ENCODE data around the gene LDLRAD2. TPM values are rescaled to one million over a fixed set of nuclear protein-coding genes. Genes with fewer than 3 reads are reported as not detected.

Gene LDLRAD2
- total and polyA plus RNA-seq, 2 donors (not counting 1 experiment from before 2014, with no cell fraction given), result not detected

DNA sequence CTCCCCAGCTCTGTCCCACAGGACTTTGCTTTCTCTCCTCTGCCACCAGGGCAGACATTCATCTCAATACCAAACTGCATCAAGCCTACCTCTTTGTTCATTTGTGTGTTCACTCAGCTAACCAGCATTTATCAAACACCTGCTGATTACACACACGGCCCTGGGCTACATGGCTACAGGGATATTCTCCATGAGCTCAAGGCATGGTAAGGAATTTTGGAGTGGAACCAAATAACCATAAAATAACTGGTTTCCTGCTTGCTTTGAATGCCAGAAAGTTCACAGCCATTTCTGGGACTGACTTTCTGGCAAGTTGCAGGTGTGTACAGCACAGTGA, 54.6 kb downstream of the LDLRAD2 start:
- Histone ChIP-seq H2AFZ (ENCODE audit: low read length) (no peak overlapping the region), H4K20me1 (ENCODE audit: control insufficient read depth, extremely low read depth, insufficient read depth, low read length) (no peaks in the 10 kb centered on the region), H3K9ac (ENCODE audit: insufficient read depth, low read length) (no peak overlapping the region), H3K4me2 (ENCODE audit: extremely low read depth, insufficient read depth, low read length) (no peak overlapping the region), H3K4me1 (ENCODE audit: control insufficient read depth, extremely low read depth, insufficient read depth, low read length) (peaks cover 16% of the 10 kb centered on the region), H3K36me3 (ENCODE audit: control insufficient read depth, insufficient read depth, low read length) (peaks cover 32% of the 10 kb centered on the region), H3K9me3 (ENCODE audit: control insufficient read depth, insufficient read depth, low read depth, low read length) (no peaks in the 10 kb centered on the region), H3K79me2 (ENCODE audit: control insufficient read depth, insufficient read depth, low read length) (no peaks in the 10 kb centered on the region), H3K4me3 (replicated peaks in 1 of 4; ENCODE audit: control extremely low read depth in 1 of 4, insufficient read depth in 1 of 4, low read depth in 3 of 4, low read length in 4 of 4) (no peak overlapping the region), H3K27ac (ENCODE audit: insufficient read depth, low read length) (no peak overlapping the region), H3K27me3 (ENCODE audit: control insufficient read depth, insufficient read depth, low read length) (no peaks in the 10 kb centered on the region)
- TF ChIP-seq, protein P1, sequence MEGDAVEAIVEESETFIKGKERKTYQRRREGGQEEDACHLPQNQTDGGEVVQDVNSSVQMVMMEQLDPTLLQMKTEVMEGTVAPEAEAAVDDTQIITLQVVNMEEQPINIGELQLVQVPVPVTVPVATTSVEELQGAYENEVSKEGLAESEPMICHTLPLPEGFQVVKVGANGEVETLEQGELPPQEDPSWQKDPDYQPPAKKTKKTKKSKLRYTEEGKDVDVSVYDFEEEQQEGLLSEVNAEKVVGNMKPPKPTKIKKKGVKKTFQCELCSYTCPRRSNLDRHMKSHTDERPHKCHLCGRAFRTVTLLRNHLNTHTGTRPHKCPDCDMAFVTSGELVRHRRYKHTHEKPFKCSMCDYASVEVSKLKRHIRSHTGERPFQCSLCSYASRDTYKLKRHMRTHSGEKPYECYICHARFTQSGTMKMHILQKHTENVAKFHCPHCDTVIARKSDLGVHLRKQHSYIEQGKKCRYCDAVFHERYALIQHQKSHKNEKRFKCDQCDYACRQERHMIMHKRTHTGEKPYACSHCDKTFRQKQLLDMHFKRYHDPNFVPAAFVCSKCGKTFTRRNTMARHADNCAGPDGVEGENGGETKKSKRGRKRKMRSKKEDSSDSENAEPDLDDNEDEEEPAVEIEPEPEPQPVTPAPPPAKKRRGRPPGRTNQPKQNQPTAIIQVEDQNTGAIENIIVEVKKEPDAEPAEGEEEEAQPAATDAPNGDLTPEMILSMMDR (conservative IDR thresholded peaks at IDR 0.05 in 1 of 2, IDR thresholded peaks at IDR 0.05 in 1 of 2; ENCODE audit: low read depth in 1 of 2, low read length in 2 of 2), result no peak
- no peak for TF ChIP-seq EZH2 (IDR thresholded peaks at IDR 0.05; ENCODE audit: low read length, missing control alignments)
- no peak for DNase-seq (ENCODE audit: low read depth in 2 of 2)

DNA sequence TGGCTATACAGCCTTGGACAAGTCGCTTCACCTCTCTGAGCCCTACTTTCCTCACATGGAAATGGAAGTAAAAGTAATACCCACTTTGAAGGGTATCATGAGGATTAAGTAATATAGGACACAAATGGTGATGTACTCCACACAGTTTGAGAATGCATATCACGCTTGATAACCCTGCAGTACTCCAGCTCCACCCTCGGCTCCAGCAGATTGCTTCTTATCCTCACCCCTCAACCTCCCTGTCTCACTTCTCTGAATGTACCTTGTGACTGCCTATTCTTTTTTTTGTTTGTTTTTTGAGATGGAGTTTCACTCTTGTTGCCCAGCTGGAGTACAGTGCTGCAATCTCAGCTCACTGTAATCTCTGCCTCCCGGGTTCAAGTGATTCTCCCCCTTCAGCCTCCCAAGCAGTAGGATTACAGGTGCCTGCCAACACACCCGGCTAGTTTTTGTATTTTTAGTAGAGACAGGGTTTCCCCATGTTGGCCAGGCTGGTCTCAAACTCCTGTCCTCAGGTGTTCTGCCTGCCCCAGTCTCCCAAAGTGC, 55.5 kb downstream of the LDLRAD2 start:
- TF ChIP-seq EZH2 (IDR thresholded peaks at IDR 0.05; ENCODE audit: low read length, missing control alignments), result no peak
- TF ChIP-seq, protein P1 (conservative IDR thresholded peaks at IDR 0.05 in 1 of 2, IDR thresholded peaks at IDR 0.05 in 1 of 2; ENCODE audit: low read depth in 1 of 2, low read length in 2 of 2), result no peak
- peaks cover 35% of the 10 kb centered on the region for H3K36me3 ChIP-seq (ENCODE audit: control insufficient read depth, insufficient read depth, low read length)
- H3K4me3 ChIP-seq (replicated peaks in 1 of 4; ENCODE audit: control extremely low read depth in 1 of 4, insufficient read depth in 1 of 4, low read depth in 3 of 4, low read length in 4 of 4), result no peak overlapping the region
- no peaks in the 10 kb centered on the region for H3K9me3 ChIP-seq (ENCODE audit: control insufficient read depth, insufficient read depth, low read depth, low read length)
- H3K4me2 ChIP-seq (ENCODE audit: extremely low read depth, insufficient read depth, low read length), result no peak overlapping the region
- no peak overlapping the region for H3K9ac ChIP-seq (ENCODE audit: insufficient read depth, low read length)
- no peak overlapping the region for H2AFZ ChIP-seq (ENCODE audit: low read length)
- peaks cover 12% of the 10 kb centered on the region for H3K4me1 ChIP-seq (ENCODE audit: control insufficient read depth, extremely low read depth, insufficient read depth, low read length)
- no peaks in the 10 kb centered on the region for H3K79me2 ChIP-seq (ENCODE audit: control insufficient read depth, insufficient read depth, low read length)
- H3K27ac ChIP-seq (ENCODE audit: insufficient read depth, low read length), result no peak overlapping the region
- H4K20me1 ChIP-seq (ENCODE audit: control insufficient read depth, extremely low read depth, insufficient read depth, low read length), result no peaks in the 10 kb centered on the region
- no peak for DNase-seq (ENCODE audit: low read depth in 2 of 2)
- H3K27me3 ChIP-seq (ENCODE audit: control insufficient read depth, insufficient read depth, low read length), result no peaks in the 10 kb centered on the region

DNA sequence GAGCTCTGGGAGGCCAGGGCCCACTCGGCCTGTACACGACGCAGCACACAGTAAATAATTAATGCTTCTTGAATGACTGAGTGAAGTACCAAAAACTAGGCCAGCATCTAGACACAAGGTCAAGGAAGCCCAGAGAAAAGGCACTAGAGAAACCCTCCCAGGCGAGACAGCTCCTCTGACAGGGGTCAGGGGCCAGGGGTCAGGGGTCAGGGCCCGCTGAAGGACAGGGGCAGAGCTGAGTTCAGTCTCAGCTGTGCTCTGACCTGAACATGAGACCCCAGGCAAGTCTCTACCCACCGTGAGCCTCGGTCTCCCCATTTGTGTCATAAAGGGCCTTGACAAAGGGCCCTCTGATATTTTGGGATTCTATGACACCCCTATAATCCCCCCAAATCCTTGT, 56.4 kb downstream of the LDLRAD2 start:
- H3K4me1 ChIP-seq (ENCODE audit: control insufficient read depth, extremely low read depth, insufficient read depth, low read length), result peaks cover 11% of the 10 kb centered on the region

More for the DNA sequence above, 56.4 kb downstream of the LDLRAD2 start:
- H3K9me3 ChIP-seq (ENCODE audit: control insufficient read depth, insufficient read depth, low read depth, low read length), result no peaks in the 10 kb centered on the region
- H3K9ac ChIP-seq (ENCODE audit: insufficient read depth, low read length), result no peak overlapping the region
- H3K4me2 ChIP-seq (ENCODE audit: extremely low read depth, insufficient read depth, low read length), result no peak overlapping the region
- H3K4me3 ChIP-seq (replicated peaks in 1 of 4; ENCODE audit: control extremely low read depth in 1 of 4, insufficient read depth in 1 of 4, low read depth in 3 of 4, low read length in 4 of 4), result no peak overlapping the region
- H3K79me2 ChIP-seq (ENCODE audit: control insufficient read depth, insufficient read depth, low read length), result no peaks in the 10 kb centered on the region
- TF ChIP-seq EZH2 (IDR thresholded peaks at IDR 0.05; ENCODE audit: low read length, missing control alignments), result no peak
- TF ChIP-seq, protein P1 (conservative IDR thresholded peaks at IDR 0.05 in 1 of 2, IDR thresholded peaks at IDR 0.05 in 1 of 2; ENCODE audit: low read depth in 1 of 2, low read length in 2 of 2), result no peak
- no peak overlapping the region for H3K27ac ChIP-seq (ENCODE audit: insufficient read depth, low read length)
- peaks cover 37% of the 10 kb centered on the region for H3K36me3 ChIP-seq (ENCODE audit: control insufficient read depth, insufficient read depth, low read length)
- DNase-seq (ENCODE audit: low read depth in 2 of 2), result no peak
- H4K20me1 ChIP-seq (ENCODE audit: control insufficient read depth, extremely low read depth, insufficient read depth, low read length), result no peaks in the 10 kb centered on the region
- no peaks in the 10 kb centered on the region for H3K27me3 ChIP-seq (ENCODE audit: control insufficient read depth, insufficient read depth, low read length)
- H2AFZ ChIP-seq (ENCODE audit: low read length), result no peak overlapping the region

All from fibroblast of lung (primary cell).